ENCODE measurements around the gene CUX1.

Gene CUX1

GRCh38 chr7:101913851-101914250 lies 96.4 kb downstream of the CUX1 start:
- peak overlapping the region; percentile 4 for H3K4me3 ChIP-seq (ENCODE audit: low read depth, low read length)
- no peak for TF ChIP-seq CTCF (conservative IDR thresholded peaks at IDR 0.05; ENCODE audit: low read depth, low read length)
- peak; percentile 56 for DNase-seq (ENCODE audit: low read depth)

GRCh38 chr7:101915000-101915399 lies 97.6 kb downstream of the CUX1 start:
- no peak overlapping the region for H3K4me3 ChIP-seq (ENCODE audit: low read depth, low read length)
- no peak for TF ChIP-seq CTCF (conservative IDR thresholded peaks at IDR 0.05; ENCODE audit: low read depth, low read length)
- DNase-seq (ENCODE audit: low read depth), result no peak

DNA sequence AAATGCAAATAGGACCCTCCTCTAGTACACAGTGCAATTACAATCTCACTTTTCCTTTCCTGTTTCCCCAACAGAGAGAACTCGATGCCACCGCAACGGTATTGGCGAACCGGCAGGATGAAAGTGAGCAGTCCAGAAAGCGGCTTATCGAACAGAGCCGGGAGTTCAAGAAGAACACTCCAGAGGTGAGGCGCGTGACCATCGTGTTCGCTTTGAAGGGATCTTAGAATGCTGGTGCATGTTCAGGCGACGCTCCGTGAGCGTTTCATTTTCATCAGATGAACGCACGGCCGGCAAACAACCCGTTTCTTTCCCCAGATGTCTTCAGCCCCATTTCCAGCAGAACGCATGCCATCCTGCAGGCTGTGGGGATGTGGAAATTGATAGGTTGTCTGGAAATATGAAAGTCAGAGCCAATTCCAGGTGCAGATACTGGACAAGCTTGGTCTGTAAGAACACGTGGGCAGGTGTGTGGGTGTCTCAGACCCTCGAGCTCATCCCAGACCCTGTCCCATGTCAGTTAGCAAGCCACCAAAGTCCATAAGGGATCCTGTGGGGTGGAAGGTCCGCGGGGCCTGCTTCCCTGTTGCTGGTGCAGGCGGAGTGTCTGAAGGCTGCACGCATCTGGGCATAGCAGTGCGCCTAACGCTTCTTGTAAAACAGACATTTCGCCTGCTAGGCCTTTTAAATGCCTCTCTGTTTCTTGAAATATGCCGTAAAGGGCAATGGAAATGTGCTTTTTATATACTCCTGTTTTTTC lies 98.8 kb downstream of the CUX1 start:
- no peak overlapping the region for H3K4me3 ChIP-seq (ENCODE audit: low read depth, low read length)
- no peak for DNase-seq (ENCODE audit: low read depth)
- no peak for TF ChIP-seq CTCF (conservative IDR thresholded peaks at IDR 0.05; ENCODE audit: low read depth, low read length)

GRCh38 chr7:101916876-101917275 lies 99.5 kb downstream of the CUX1 start:
- no peak overlapping the region for H3K4me3 ChIP-seq (ENCODE audit: low read depth, low read length)
- DNase-seq (ENCODE audit: low read depth), result no peak
- no peak for TF ChIP-seq CTCF (conservative IDR thresholded peaks at IDR 0.05; ENCODE audit: low read depth, low read length)

GRCh38 chr7:101917566-101917965 lies 100.1 kb downstream of the CUX1 start:
- no peak overlapping the region for H3K4me3 ChIP-seq (ENCODE audit: low read depth, low read length)
- no peak for DNase-seq (ENCODE audit: low read depth)
- no peak for TF ChIP-seq CTCF (conservative IDR thresholded peaks at IDR 0.05; ENCODE audit: low read depth, low read length)

GRCh38 chr7:101918426-101918825 lies 101.0 kb downstream of the CUX1 start:
- no peak overlapping the region for H3K4me3 ChIP-seq (ENCODE audit: low read depth, low read length)
- DNase-seq (ENCODE audit: low read depth), result no peak
- no peak for TF ChIP-seq CTCF (conservative IDR thresholded peaks at IDR 0.05; ENCODE audit: low read depth, low read length)
